Astrocyte (in vitro differentiated cells and primary cell): Measurements from ENCODE around the gene ANKRD44.

Source experiments
- EZH2 ChIP-seq: IDR thresholded peaks from 2 replicates; pipeline ENCODE4 v1.6.1; 2012; ENCODE audit warnings: mild to moderate bottlenecking, low read length, inconsistent platforms; ENCODE audit not compliant: insufficient read depth
- TF ChIP-seq, protein P1 (sequence below): IDR thresholded peaks from 2 replicates; pipeline ENCODE4 v1.5.1; 2011; ENCODE audit warnings: low read depth, mild to moderate bottlenecking, inconsistent platforms, low read length, moderate library complexity; ENCODE audit not compliant: insufficient read depth

DNA sequence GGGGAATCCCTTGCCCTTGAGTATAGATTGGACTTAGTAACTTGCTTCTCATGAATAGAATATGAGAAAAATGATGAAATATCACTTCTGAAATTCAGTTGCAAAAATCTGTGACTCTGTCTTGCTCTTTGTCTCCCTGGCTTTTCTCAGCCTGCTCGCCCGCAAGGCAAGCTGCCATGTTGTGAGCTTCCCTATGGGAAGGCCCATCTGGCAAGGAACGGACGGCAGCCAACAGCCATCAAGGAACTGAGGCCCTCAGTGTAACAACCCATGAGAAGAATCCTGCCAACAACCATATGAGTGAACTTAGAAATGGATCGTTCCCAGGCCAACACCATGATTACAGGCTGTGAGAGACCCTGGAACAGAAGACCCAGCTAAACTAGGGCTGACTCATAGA is 325.7 kb downstream of the ANKRD44 start:
- TF ChIP-seq, protein P1, sequence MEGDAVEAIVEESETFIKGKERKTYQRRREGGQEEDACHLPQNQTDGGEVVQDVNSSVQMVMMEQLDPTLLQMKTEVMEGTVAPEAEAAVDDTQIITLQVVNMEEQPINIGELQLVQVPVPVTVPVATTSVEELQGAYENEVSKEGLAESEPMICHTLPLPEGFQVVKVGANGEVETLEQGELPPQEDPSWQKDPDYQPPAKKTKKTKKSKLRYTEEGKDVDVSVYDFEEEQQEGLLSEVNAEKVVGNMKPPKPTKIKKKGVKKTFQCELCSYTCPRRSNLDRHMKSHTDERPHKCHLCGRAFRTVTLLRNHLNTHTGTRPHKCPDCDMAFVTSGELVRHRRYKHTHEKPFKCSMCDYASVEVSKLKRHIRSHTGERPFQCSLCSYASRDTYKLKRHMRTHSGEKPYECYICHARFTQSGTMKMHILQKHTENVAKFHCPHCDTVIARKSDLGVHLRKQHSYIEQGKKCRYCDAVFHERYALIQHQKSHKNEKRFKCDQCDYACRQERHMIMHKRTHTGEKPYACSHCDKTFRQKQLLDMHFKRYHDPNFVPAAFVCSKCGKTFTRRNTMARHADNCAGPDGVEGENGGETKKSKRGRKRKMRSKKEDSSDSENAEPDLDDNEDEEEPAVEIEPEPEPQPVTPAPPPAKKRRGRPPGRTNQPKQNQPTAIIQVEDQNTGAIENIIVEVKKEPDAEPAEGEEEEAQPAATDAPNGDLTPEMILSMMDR = no peak
- TF ChIP-seq EZH2 = no peak
